SK-N-SH treated with all-trans-retinoic acid at 6 μM for 48 hours (cell line): Measurements from ENCODE around the gene KCNB1.

Source experiments
- ATAC-seq: fragments of 200-7000 bp; cut with Tn5 transposase; 3 replicates; pipeline ENCODE4 v1.9.1; 2020; ENCODE audit warnings: mild to moderate bottlenecking, moderate library complexity
- ARNTL ChIP-seq: fragments of 450-650 bp; formaldehyde crosslinking; IDR thresholded peaks from 2 replicates; pipeline ENCODE4 v1.5.0; 2020; ENCODE audit warnings: low read depth, mild to moderate bottlenecking, moderate library complexity, borderline replicate concordance
- BACH2 ChIP-seq: fragments of 250-450 bp; sonication (Bioruptor Pico); IDR thresholded peaks from 2 replicates; pipeline ENCODE4 v1.9.0; 2021; ENCODE audit warnings: mild to moderate bottlenecking, borderline replicate concordance
- CREB5 ChIP-seq: fragments of 250-450 bp; sonication (Bioruptor Pico); IDR thresholded peaks from 2 replicates; pipeline ENCODE4 v1.5.1; 2020; ENCODE audit warnings: low read depth, mild to moderate bottlenecking, moderate library complexity
- CSDC2 ChIP-seq: fragments of 250-450 bp; sonication (Bioruptor Pico); IDR thresholded peaks from 2 replicates; pipeline ENCODE4 v1.5.0; 2020; ENCODE audit warnings: mild to moderate bottlenecking, moderate library complexity
- CSRNP3 ChIP-seq: fragments of 250-450 bp; sonication (Bioruptor Pico); IDR thresholded peaks from 2 replicates; pipeline ENCODE4 v1.5.1; 2021; ENCODE audit warnings: mild to moderate bottlenecking, moderate library complexity
- ESRRG ChIP-seq: fragments of 250-450 bp; sonication (Bioruptor Pico); IDR thresholded peaks from 2 replicates; pipeline ENCODE4 v1.6.1; 2021; ENCODE audit warnings: mild to moderate bottlenecking
- GLIS3 ChIP-seq: fragments of 250-450 bp; sonication (Bioruptor Pico); IDR thresholded peaks from 2 replicates; pipeline ENCODE4 v1.5.0; 2020; ENCODE audit warnings: mild to moderate bottlenecking, moderate library complexity
- ISL1 ChIP-seq: fragments of 250-450 bp; sonication (Bioruptor Pico); IDR thresholded peaks from 2 replicates; pipeline ENCODE4 v2.1.2; 2022; ENCODE audit warnings: mild to moderate bottlenecking, moderate library complexity
- OSR1 ChIP-seq: fragments of 250-450 bp; sonication (Bioruptor Pico); IDR thresholded peaks from 2 replicates; pipeline ENCODE4 v1.8.0; 2022; ENCODE audit warnings: moderate library complexity, mild to moderate bottlenecking, inconsistent platforms
- RARB ChIP-seq: fragments of 250-450 bp; sonication (Bioruptor Pico); IDR thresholded peaks from 2 replicates; pipeline ENCODE4 v1.8.0; 2021; ENCODE audit warnings: mild to moderate bottlenecking, moderate library complexity
- SNAI2 ChIP-seq: fragments of 250-450 bp; sonication (Bioruptor Pico); IDR thresholded peaks from 2 replicates; pipeline ENCODE4 v1.5.0; 2020; ENCODE audit warnings: mild to moderate bottlenecking, moderate library complexity
- TCF4 ChIP-seq: fragments of 250-450 bp; sonication (Bioruptor Pico); IDR thresholded peaks from 2 replicates; pipeline ENCODE4 v1.8.0; 2021; ENCODE audit warnings: mild to moderate bottlenecking, moderate library complexity, borderline replicate concordance
- TOX ChIP-seq: fragments of 250-450 bp; sonication (Bioruptor Pico); IDR thresholded peaks from 2 replicates; pipeline ENCODE4 v1.8.0; 2021; ENCODE audit warnings: mild to moderate bottlenecking, moderate library complexity, borderline replicate concordance
- ZC3H10 ChIP-seq: fragments of 250-450 bp; sonication (Bioruptor Pico); IDR thresholded peaks from 2 replicates; pipeline ENCODE4 v1.5.1; 2021; ENCODE audit warnings: mild to moderate bottlenecking, moderate library complexity
- ZFP3 ChIP-seq: fragments of 250-450 bp; sonication (Bioruptor Pico); IDR thresholded peaks from 2 replicates; pipeline ENCODE4 v1.5.0; 2020; ENCODE audit warnings: mild to moderate bottlenecking, moderate library complexity
- ZFP30 ChIP-seq: fragments of 450-650 bp; formaldehyde crosslinking; IDR thresholded peaks from 2 replicates; pipeline ENCODE4 v1.5.0; 2022; ENCODE audit warnings: mild to moderate bottlenecking, moderate library complexity
- ZNF565 ChIP-seq: fragments of 450-650 bp; formaldehyde crosslinking; conservative IDR thresholded peaks from 2 replicates; pipeline ENCODE4 v1.5.0; 2020; ENCODE audit warnings: low read depth, mild to moderate bottlenecking, moderate library complexity
- ZNF70 ChIP-seq: fragments of 450-650 bp; formaldehyde crosslinking; IDR thresholded peaks from 2 replicates; pipeline ENCODE4 v1.5.0; 2020; ENCODE audit warnings: mild to moderate bottlenecking, moderate library complexity
- ZNF8 ChIP-seq: fragments of 450-650 bp; formaldehyde crosslinking; IDR thresholded peaks from 2 replicates; pipeline ENCODE4 v1.5.0; 2020; ENCODE audit warnings: mild to moderate bottlenecking, moderate library complexity
- TF ChIP-seq, protein P1 (sequence below): fragments of 250-450 bp; sonication (Bioruptor Pico); IDR thresholded peaks from 2 replicates; pipeline ENCODE4 v1.8.0; 2021; ENCODE audit warnings: low read depth, mild to moderate bottlenecking, moderate library complexity, borderline replicate concordance
- TF ChIP-seq, protein P2 (sequence below): fragments of 250-450 bp; sonication (Bioruptor Pico); IDR thresholded peaks from 2 replicates; pipeline ENCODE4 v1.5.0; 2020; ENCODE audit warnings: mild to moderate bottlenecking, moderate library complexity
- TF ChIP-seq, protein P3 (sequence below): fragments of 250-450 bp; sonication (Bioruptor Pico); IDR thresholded peaks from 2 replicates; pipeline ENCODE4 v1.8.0; 2020; ENCODE audit warnings: mild to moderate bottlenecking, moderate library complexity, borderline replicate concordance

The KCNB1 gene

GRCh38 chr20:49326026-49326425, 156.4 kb downstream of the KCNB1 start:
- peak; percentile 64 for ATAC-seq
- TF ChIP-seq, protein P1, sequence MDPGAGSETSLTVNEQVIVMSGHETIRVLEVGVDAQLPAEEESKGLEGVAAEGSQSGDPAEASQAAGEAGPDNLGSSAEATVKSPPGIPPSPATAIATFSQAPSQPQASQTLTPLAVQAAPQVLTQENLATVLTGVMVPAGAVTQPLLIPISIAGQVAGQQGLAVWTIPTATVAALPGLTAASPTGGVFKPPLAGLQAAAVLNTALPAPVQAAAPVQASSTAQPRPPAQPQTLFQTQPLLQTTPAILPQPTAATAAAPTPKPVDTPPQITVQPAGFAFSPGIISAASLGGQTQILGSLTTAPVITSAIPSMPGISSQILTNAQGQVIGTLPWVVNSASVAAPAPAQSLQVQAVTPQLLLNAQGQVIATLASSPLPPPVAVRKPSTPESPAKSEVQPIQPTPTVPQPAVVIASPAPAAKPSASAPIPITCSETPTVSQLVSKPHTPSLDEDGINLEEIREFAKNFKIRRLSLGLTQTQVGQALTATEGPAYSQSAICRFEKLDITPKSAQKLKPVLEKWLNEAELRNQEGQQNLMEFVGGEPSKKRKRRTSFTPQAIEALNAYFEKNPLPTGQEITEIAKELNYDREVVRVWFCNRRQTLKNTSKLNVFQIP (CRISPR knock-in tag) = no peak
- TF ChIP-seq TOX = no peak
- TF ChIP-seq GLIS3 = no peak
- TF ChIP-seq OSR1 (CRISPR knock-in tag) = no peak
- no peak for TF ChIP-seq BACH2 (CRISPR knock-in tag)
- no peak for TF ChIP-seq CSDC2 (CRISPR knock-in tag)
- no peak for TF ChIP-seq ZNF565 (CRISPR knock-in tag)
- TF ChIP-seq TCF4 (CRISPR knock-in tag) = no peak
- TF ChIP-seq ZFP3 (CRISPR knock-in tag) = no peak
- TF ChIP-seq ESRRG = no peak
- no peak for TF ChIP-seq ZC3H10
- TF ChIP-seq CREB5 = no peak
- TF ChIP-seq ZNF70 = no peak
- no peak for TF ChIP-seq ARNTL (CRISPR knock-in tag)
- TF ChIP-seq, protein P2, sequence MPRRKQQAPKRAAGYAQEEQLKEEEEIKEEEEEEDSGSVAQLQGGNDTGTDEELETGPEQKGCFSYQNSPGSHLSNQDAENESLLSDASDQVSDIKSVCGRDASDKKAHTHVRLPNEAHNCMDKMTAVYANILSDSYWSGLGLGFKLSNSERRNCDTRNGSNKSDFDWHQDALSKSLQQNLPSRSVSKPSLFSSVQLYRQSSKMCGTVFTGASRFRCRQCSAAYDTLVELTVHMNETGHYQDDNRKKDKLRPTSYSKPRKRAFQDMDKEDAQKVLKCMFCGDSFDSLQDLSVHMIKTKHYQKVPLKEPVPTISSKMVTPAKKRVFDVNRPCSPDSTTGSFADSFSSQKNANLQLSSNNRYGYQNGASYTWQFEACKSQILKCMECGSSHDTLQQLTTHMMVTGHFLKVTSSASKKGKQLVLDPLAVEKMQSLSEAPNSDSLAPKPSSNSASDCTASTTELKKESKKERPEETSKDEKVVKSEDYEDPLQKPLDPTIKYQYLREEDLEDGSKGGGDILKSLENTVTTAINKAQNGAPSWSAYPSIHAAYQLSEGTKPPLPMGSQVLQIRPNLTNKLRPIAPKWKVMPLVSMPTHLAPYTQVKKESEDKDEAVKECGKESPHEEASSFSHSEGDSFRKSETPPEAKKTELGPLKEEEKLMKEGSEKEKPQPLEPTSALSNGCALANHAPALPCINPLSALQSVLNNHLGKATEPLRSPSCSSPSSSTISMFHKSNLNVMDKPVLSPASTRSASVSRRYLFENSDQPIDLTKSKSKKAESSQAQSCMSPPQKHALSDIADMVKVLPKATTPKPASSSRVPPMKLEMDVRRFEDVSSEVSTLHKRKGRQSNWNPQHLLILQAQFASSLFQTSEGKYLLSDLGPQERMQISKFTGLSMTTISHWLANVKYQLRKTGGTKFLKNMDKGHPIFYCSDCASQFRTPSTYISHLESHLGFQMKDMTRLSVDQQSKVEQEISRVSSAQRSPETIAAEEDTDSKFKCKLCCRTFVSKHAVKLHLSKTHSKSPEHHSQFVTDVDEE (CRISPR knock-in tag) = no peak
- no peak for TF ChIP-seq ISL1
- TF ChIP-seq RARB (CRISPR knock-in tag) = no peak
- TF ChIP-seq SNAI2 (CRISPR knock-in tag) = no peak
- no peak for TF ChIP-seq ZFP30

- ATAC-seq = no peak
- TF ChIP-seq RARB (CRISPR knock-in tag) (no peak), CSRNP3 (CRISPR knock-in tag) (no peak), ZFP30 (no peak), ISL1 (no peak), GLIS3 (no peak), OSR1 (CRISPR knock-in tag) (no peak), ARNTL (CRISPR knock-in tag) (no peak), ZFP3 (CRISPR knock-in tag) (no peak), BACH2 (CRISPR knock-in tag) (no peak), ZNF8 (no peak)
- TF ChIP-seq, protein P1 (CRISPR knock-in tag) = no peak
- TF ChIP-seq, protein P3, sequence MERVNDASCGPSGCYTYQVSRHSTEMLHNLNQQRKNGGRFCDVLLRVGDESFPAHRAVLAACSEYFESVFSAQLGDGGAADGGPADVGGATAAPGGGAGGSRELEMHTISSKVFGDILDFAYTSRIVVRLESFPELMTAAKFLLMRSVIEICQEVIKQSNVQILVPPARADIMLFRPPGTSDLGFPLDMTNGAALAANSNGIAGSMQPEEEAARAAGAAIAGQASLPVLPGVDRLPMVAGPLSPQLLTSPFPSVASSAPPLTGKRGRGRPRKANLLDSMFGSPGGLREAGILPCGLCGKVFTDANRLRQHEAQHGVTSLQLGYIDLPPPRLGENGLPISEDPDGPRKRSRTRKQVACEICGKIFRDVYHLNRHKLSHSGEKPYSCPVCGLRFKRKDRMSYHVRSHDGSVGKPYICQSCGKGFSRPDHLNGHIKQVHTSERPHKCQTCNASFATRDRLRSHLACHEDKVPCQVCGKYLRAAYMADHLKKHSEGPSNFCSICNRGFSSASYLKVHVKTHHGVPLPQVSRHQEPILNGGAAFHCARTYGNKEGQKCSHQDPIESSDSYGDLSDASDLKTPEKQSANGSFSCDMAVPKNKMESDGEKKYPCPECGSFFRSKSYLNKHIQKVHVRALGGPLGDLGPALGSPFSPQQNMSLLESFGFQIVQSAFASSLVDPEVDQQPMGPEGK (CRISPR knock-in tag) = no peak
Measured at GRCh38 chr20:49324306-49324705, 158.2 kb downstream of the KCNB1 start.
